KG1 (cell line): ENCODE data around the gene PATE1.
"Not testable (repeated sequence)": the region's sequence is repeated elsewhere in the genome, so short reads cannot be mapped to it uniquely, and the experiment has no call there.

Experiments used
- DNase-seq: peaks from one replicate; lab custom pipeline; 2025; lab: John Stamatoyannopoulos, UW

The PATE1 gene, protein sequence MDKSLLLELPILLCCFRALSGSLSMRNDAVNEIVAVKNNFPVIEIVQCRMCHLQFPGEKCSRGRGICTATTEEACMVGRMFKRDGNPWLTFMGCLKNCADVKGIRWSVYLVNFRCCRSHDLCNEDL

GRCh38 chr11:125745979-125746378 lies at the start of gene PATE1:
TSS of gene PATE1 (plus strand) at chr11:125746279. CDS start at chr11:125746305, 26 bp downstream.
- no peak for DNase-seq

DNA sequence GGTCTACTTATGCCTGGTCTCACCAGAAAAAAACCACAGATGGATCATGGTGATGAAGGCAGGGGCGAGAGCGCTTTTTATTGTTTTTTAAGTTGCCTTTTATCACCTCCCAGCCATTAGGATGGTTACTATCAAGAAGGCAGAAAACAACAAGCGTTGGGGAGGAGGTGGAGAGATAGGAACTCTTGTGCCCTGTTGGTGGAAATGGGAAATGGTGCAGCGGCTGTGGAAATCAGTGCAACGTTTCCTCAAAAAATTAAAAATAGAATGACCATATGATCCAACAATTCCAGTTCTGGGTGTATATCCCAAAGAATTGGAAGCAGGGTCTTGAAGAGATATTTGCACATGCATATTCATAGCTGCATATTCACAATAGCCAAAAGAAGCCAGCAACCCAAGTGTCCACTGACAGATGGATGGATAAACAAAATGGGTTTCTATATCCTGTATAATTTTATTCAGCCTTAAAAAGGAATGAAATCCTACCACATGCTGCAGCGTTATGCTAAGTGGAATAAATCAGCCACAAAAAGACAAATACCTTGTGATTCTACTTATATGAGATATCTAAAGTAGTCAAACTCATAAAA lies 45.0 kb upstream of the PATE1 start:
- DNase-seq: no peak

- DNase-seq: no peak
Observed at GRCh38 chr11:125701858-125702621, 44.0 kb upstream of the PATE1 start.

DNA sequence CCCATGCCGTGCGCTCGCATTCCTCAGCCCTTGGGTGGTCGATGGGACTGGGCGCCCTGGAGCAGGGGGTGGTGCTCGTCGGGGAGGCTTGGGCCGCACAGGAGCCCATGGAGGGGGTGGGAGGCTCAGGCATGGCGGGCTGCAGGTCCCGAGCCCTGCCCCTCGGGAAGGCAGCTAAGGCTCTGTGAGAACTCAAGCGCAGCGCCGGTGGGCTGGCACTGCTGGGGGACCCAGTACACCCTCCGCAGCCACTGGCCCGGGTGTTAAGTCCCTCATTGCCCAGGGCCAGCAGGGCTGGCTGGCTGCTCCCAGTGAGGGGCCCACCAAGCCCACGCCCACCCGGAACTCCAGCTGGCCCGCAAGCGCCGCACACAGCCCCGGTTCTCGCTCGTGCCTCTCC lies 41.4 kb upstream of the PATE1 start:
- DNase-seq: not testable (repeated sequence)

DNA sequence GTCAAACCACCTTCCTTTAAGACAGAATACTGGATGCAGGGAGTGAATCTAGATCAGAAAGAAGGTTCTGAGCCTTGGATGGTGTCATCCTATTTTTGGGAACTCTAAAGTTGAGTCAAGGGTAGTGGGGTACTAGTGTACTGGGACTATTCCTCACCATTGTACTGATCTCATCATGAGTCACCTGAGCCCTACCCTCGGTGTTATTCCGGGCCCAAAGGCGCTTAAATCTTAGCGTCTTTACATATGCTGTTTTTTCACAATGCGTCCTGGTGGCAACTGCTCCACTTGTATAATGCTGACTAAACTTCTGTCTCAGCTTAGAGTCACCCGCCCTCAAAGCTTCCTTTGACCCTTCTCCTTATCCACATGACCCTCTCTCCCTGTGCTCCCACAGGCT lies 25.3 kb upstream of the PATE1 start:
- DNase-seq: no peak

DNA sequence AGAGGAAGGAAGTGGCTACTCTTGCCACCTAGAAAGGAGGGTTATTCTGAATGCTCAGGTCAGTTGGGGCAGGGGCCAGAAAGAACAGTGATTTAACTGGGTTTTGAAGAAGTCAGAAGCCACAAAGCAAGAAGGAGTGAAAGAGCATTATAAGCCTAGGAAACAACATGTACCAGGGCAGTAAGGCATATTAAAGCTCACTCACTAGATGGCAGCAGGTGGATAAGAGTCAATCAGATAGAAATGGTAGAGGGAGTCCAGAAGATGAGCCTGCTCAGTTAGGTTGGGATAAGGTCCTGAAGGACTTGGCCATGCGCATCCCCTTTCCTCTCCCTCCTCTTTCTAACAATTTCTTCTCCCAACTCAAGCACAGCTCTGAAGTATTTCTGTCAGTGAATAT lies 22.0 kb upstream of the PATE1 start:
- DNase-seq: no peak

- DNase-seq: no peak
Observed at GRCh38 chr11:125728969-125729368, 17.1 kb upstream of the PATE1 start.

DNA sequence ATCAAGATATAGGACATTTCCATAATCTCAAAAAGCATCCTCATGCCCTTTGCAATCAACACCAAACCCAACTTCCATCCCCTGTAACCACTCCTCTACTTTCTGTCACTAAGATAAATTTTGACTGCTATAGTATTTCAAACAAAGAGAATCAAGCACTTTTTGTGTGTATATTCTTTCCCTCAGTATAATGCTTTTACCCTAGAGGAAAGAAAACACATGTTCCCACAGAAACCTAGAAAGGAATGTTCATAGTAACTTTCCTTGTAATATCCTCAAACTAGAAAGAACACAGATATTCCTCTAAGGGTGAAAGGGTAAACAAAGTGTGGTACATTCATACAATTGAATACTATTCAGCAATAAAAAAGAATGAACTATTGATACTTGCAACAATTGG lies 5.5 kb upstream of the PATE1 start:
- DNase-seq: no peak

DNA sequence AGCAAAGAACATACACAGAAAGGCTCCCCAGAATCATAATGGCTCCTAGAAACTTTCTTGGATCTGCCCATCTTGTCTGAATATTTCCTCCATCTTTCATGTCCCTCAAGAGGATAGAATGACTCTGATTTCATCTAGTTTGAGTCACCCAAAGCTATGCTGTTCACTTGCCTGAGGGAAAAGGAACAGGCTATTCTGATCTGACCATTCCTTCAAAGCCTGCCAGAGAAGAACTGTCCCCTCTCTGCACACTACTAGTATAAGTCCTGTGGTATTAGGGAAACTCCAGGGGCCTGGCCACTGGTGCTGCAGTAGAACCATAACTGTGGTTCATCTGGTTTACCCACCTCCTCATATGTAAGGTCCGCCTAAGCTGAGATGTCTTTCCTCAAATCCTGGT lies 2.4 kb upstream of the PATE1 start:
- DNase-seq: no peak

DNA sequence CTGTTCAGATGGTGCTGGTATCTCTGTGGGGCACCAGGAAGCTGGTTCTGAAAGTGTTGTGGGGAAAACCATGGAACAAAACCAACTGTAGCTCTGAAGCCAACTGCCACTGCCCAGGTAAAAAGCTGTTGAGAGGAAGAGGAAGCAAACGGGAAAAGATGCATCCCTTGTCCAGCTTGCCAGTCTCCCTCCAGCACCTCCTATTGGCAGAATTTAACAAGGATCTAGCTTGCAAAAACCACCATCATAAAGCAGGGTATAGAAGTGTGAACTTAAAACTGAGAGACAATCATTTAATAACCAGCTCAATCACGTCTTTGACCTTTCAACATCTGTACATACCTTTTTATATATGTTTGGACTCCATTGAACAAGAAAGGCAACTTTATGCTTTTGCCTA lies 4.5 kb downstream of the PATE1 start:
- no peak for DNase-seq

- no peak for DNase-seq
Observed at GRCh38 chr11:125756050-125756449, 10.0 kb downstream of the PATE1 start.

- DNase-seq: no peak
Observed at GRCh38 chr11:125762445-125762844, 16.4 kb downstream of the PATE1 start.

DNA sequence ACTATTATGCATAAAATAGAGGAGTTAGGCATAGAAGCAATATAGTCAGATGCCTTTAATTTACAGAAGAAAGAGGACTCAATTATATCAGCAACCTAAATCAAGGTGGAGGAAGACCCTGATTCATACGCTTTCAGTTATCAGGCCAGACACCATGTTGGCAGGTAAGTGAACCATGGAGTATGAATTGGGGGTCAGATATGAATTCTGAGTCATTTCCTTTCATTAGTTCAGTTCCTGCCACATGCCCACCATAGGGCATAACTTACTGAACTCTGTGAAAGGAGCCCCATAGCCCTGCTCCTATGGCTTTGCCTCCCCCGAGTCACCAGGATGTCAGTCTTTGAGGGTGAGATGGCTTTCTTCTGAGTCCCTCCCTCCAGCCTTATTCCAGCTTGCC lies 17.4 kb downstream of the PATE1 start:
- no peak for DNase-seq

GRCh38 chr11:125766251-125766650 lies 20.2 kb downstream of the PATE1 start:
- DNase-seq: no peak

DNA sequence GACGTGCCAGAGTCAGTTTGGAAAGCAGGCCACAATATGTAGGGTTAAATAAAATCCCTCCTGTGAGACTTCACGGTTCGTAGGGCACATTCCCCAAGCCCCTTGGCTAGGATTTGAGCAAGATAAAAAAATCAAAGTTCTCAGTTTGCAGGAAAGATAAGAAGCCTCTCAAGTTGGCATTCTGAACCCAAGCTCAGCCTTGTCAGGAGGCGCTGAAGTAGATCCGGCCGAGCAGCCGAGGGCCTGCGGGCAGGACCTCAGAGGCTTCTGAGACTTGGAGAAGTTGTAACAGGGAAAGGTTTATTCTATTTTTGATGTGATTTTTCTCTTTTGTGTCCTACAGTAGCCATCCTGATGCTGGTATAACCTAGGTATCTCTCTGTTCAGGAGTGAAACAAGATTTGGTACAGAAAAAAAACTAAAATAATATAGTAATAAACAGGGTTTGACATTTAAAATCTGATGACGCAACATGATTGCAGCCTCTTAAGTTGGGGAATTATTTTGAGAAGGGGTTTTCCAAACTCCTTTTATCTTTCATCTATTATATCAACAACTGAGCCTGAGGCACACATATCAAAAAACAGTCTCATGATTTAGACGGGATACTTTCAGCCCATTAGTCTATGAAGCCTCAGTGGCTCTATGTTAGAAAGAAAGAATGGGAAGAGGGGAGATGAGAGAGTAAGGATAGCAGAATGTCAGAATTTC lies 22.4 kb downstream of the PATE1 start:
- no peak for DNase-seq

GRCh38 chr11:125770583-125770982 lies 24.5 kb downstream of the PATE1 start:
- no peak for DNase-seq

DNA sequence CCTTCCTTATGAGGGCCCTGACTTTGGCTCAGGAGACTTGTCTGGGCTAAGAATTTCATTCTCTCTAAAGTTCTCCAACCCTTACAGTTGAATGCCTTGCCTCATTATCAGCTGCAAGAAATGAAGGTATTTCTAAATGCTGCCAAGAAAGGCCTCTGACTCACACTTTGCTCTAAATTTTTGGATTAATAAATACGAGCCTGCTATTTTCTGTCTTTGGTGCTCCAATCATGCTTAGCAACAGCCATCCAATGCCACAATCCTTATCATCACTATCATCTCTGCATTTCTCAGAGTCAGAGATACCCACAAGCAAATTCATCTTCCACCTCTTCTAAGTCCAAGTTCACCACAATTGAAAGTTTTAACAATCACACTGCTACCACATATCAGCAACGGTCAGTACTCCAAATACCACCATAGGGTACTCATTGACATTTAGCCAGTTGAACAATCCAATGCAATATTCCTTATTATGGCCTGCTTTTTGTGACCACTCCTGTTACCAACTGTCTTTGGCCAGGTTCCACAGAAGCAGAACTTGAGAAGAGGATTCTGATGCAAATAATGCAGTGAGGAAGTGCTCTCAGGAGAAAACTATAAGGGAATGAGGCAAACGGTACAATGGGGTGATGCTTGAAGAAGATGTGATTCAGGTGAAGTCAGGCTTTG lies 26.9 kb downstream of the PATE1 start:
- no peak for DNase-seq

- DNase-seq: no peak
Observed at GRCh38 chr11:125773516-125773915, 27.4 kb downstream of the PATE1 start.

DNA sequence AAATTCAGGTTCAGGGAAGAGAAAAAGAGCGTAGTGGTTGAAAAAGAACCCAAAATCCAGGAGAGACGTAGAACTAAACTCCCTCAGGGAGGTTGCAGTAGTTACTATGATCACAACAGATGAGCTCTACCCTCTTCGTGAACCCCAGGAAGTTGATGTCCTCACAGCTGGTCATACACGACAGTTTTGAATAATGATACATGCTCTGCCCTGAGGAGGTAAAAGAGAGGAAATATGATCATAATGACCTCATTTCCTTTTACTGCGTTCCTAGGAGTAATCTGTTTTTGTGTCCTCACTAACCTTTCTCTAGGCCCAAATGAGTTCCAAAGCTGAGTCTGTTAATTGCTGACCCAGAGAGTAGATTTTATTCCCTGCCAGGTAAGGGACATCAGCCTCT lies 31.2 kb downstream of the PATE1 start:
- no peak for DNase-seq

- no peak for DNase-seq
Observed at GRCh38 chr11:125778728-125779127, 32.6 kb downstream of the PATE1 start, which contains the start of gene PATE2. TSS of gene PATE2 (minus strand) at chr11:125778828. CDS start at chr11:125778773, 55 bp downstream.

DNA sequence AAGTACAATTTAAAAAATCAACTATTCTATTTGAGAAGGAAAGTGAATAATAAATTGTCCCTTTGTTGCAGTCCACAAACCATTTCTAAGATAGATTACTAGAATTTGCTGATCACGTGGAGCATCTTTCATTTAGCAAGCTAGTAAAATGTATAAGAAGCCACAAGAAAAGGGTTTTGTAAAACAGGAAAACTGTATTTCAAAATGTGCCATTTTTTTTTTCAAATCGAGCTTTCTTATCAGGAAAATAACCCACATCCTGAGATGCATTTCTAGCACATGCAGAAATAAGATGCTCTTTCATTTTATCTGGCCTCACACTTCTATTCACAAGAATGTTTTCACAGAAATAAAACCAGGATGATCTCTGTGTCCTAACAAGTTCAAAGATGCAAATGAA lies 38.6 kb downstream of the PATE1 start:
- no peak for DNase-seq

DNA sequence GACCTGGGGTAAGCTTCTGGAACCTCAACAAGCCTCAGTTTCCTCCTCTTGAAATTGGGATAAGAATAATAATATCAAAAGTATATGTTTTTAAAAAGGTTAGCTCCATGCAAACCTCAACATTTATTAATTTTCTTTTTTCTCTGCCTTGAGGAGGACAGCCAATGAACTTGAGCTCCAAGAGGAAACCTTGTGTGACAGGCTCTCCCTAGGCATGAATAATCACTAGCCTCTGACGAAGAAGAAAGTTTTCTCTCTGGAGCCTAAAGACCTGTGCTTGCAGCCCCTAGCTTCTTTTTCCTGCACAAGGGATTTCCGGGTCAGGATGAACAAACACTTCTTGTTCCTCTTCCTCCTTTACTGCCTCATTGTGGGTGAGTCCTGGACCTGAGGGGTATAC lies 41.7 kb downstream of the PATE1 start, which contains the start of gene PATE3:
Gene PATE3, plus strand, starts transcription at position 301 of the 400 bp plus-strand sequence. Its CDS starts 25 bp downstream, at position 326.
- DNase-seq: no peak
